HepG2 (cell line): Measurements from ENCODE around the gene RNASE13. TPM values are rescaled to one million over a fixed set of nuclear protein-coding genes. Genes with fewer than 3 reads are reported as not detected.

Experiments used
- AGO1 ChIP-seq: fragments of 200-400 bp; formaldehyde crosslinking; IDR thresholded peaks from 2 replicates; pipeline ENCODE4 v1.6.1; 2017; ENCODE audit warnings: mild to moderate bottlenecking, low read depth, low read length, moderate library complexity; ENCODE audit not compliant: poor library complexity, severe bottlenecking
- CCDC6 ChIP-seq: sonication (generic); formaldehyde crosslinking; IDR thresholded peaks from 2 replicates; pipeline ENCODE4 v1.8.1; 2022; ENCODE audit warnings: mild to moderate bottlenecking, missing genetic modification reagents, moderate library complexity
- GPN1 ChIP-seq: sonication (generic); formaldehyde crosslinking; IDR thresholded peaks from 2 replicates; pipeline ENCODE4 v1.5.1; 2020; ENCODE audit warnings: missing genetic modification reagents, borderline replicate concordance
- HBP1 ChIP-seq: IDR thresholded peaks from 2 replicates; pipeline ENCODE4 v1.6.1; 2016; ENCODE audit warnings: low read depth, control low read depth
- NR2F6 ChIP-seq, 2 experiments: IDR thresholded peaks; 2 replicates each; pipeline ENCODE4 v1.6.1; 2016; ENCODE audit warnings: antibody characterized with exemption in 1 of 2, mild to moderate bottlenecking in 1 of 2
- SIX4 ChIP-seq: sonication (generic); formaldehyde crosslinking; IDR thresholded peaks from 2 replicates; pipeline ENCODE4 v1.4.0; 2020; ENCODE audit warnings: missing genetic modification reagents
- SRSF1 ChIP-seq: fragments of 200-400 bp; formaldehyde crosslinking; optimal IDR thresholded peaks from 2 replicates; pipeline ENCODE3; 2017; ENCODE audit warnings: mild to moderate bottlenecking, low read depth, low read length, moderate library complexity
- THYN1 ChIP-seq: sonication (generic); formaldehyde crosslinking; IDR thresholded peaks from 2 replicates; pipeline ENCODE4 v1.8.1; 2023; ENCODE audit warnings: low read depth, mild to moderate bottlenecking, moderate library complexity, missing genetic modification reagents, borderline replicate concordance
- U2AF2 ChIP-seq: fragments of 200-400 bp; formaldehyde crosslinking; IDR thresholded peaks from 2 replicates; pipeline ENCODE4 v1.6.1; 2017; ENCODE audit warnings: low read depth, mild to moderate bottlenecking, low read length
- ZFAT ChIP-seq: sonication (generic); formaldehyde crosslinking; conservative IDR thresholded peaks from 2 replicates; pipeline ENCODE4 v1.8.1; 2023; ENCODE audit warnings: missing genetic modification reagents, inconsistent platforms
- ZMYM4 ChIP-seq: sonication (generic); formaldehyde crosslinking; IDR thresholded peaks from 2 replicates; pipeline ENCODE4 v1.8.1; 2023; ENCODE audit warnings: mild to moderate bottlenecking, missing genetic modification reagents
- ZNF292 ChIP-seq: sonication (generic); formaldehyde crosslinking; IDR thresholded peaks from 2 replicates; pipeline ENCODE4 v1.8.1; 2022; ENCODE audit warnings: mild to moderate bottlenecking, low read depth, missing genetic modification reagents, borderline replicate concordance
- ZNF430 ChIP-seq: sonication (generic); formaldehyde crosslinking; IDR thresholded peaks from 2 replicates; pipeline ENCODE4 v1.9.0; 2021; ENCODE audit warnings: mild to moderate bottlenecking, missing genetic modification reagents
- ZNF800 ChIP-seq: sonication (generic); formaldehyde crosslinking; IDR thresholded peaks from 2 replicates; pipeline ENCODE4 v1.4.0; 2020; ENCODE audit warnings: missing genetic modification reagents
- polyA plus RNA-seq, 8 experiments: library from polyadenylated mRNA; depleted of rRNA in 3 of 8; stranded (reverse) in 7 of 8; unstranded in 1 of 8; fragments of >200 nt; fragmentation: Illumina TruSeq in 4 of 8; extraction: Trizol in 4 of 8; gene quantifications; 2 replicates each; pipeline versions ENCODE4 v1.2.1 to v1.2.3, GENCODE V29; 2011 to 2016; ENCODE audit warnings: low read depth in 4 of 8, missing spikeins in 1 of 8, mixed read lengths in 1 of 8; ENCODE audit not compliant: insufficient read depth in 1 of 8
- total RNA-seq, 5 experiments: library from RNA; depleted of rRNA; stranded (reverse); fragments of >200 nt; fragmentation: Illumina TruSeq; extraction: Trizol; gene quantifications; 2 replicates each; pipeline ENCODE4 v1.2.3, GENCODE V29; 2016; ENCODE audit warnings: low read depth in 1 of 5

The RNASE13 gene
- total and polyA plus RNA-seq, 2 of the 13 experiments (the other 11 are each of a cell fraction or from before 2014, with no cell fraction given) = 1.0 TPM; not detected in 1

GRCh38 chr14:21060614-21061346, 26.2 kb upstream of the RNASE13 start (continued):
- TF ChIP-seq ZNF800 (no peak), THYN1 (no peak), NR2F6 (IDR thresholded peaks at IDR 0.05) (0 out of 2 replicates have a peak, but pooled peaks have one; percentile 26), NR2F6 (CRISPR knock-in tag; IDR thresholded peaks at IDR 0.05) (no peak), SIX4 (CRISPR knock-in tag) (no peak), AGO1 (no peak), ZNF292 (CRISPR knock-in tag) (no peak), SRSF1 (no peak), GPN1 (CRISPR knock-in tag) (no peak), ZFAT (CRISPR knock-in tag) (peak; percentile 99), U2AF2 (no peak), ZMYM4 (0 out of 2 replicates have a peak, but pooled peaks have one; percentile 23), CCDC6 (CRISPR knock-in tag) (no peak), ZNF430 (CRISPR knock-in tag) (no peak), HBP1 (CRISPR knock-in tag) (no peak)
